ENCODE data around the gene CDK14.

Gene CDK14

GRCh38 chr7:90999989-91000979 is 404.2 kb downstream of the CDK14 start:
- no peak for DNase-seq (ENCODE audit: low read depth in 3 of 3)

- DNase-seq (ENCODE audit: low read depth in 3 of 3): no peak
Measured at GRCh38 chr7:91005024-91005423, 408.9 kb downstream of the CDK14 start.

- DNase-seq (ENCODE audit: low read depth in 3 of 3): no peak
Measured at GRCh38 chr7:91005841-91006240, 409.7 kb downstream of the CDK14 start.

DNA sequence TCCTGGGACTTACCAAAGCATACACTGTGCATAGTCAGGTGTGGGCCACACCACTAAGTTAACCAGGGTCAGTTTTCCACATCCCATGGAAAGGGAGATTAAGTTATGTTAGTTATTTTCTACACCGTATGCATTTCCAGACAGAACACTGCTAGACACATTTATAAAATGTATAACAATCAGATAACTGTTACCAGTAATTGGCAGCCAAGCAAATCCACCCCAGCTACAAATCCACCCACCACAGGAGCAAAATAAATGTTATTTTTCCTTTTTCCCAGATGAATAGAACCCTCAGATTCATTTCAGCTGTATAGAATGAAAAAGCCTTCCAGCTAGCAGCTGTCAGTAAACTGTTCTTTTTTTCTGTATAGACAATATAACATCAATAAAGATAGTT is 411.2 kb downstream of the CDK14 start:
- no peak for DNase-seq (ENCODE audit: low read depth in 3 of 3)

DNA sequence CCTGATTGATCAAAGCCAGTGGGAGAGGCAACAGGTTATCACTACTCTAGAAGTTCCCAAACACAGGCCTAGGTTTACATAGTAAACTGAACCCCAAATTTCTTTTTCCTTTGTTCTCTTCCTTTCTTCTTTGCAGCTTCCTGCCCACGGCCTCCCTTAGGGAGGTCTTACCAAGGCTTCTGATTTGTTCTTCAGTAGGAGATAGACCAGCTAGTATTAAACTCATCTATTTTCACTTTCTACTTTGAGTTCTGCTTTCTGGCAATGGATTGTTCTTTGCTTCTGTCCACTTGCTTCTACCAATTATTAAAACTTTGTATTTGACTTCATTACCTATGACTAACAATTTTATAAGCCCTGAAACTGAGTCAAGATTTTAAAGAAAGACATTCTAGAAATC is 417.0 kb downstream of the CDK14 start:
- DNase-seq (ENCODE audit: low read depth in 3 of 3): no peak

DNA sequence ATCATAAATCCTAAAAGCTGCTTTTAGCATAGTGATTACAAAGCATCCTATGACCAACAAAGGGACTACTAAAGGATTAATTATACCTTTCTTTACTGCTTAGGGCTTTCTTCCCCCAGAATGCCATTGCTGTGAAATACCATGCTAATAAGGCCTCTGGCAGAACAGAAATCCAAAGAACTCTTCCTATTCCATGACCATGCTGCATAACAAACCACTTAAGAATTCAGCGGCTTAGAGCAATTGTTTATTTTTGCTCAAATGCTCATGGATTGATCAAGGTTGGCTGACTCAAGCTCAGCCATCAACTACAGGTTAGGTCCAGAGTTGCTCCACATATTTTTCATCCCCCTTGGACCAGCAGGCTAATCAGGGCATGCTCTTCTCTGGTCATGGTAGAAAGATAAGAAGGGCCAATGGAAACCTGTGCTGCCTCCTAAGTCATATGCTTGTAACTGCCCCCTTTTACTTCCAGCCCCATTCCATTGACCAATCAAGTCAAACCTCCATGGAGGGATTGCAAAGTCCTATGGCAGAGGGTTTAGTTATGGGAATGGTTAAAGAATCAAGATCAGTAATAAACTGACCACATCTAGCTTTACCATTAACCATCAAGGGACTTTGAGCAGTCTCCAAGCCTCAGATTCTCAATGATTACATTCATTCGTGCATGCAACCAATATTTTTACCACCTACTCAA is 423.7 kb downstream of the CDK14 start:
- DNase-seq (ENCODE audit: low read depth in 3 of 3): no peak

GRCh38 chr7:91020636-91021385 is 424.7 kb downstream of the CDK14 start:
- DNase-seq (ENCODE audit: low read depth in 3 of 3): no peak

- DNase-seq (ENCODE audit: low read depth in 3 of 3): no peak
Measured at GRCh38 chr7:91021956-91022355, 425.8 kb downstream of the CDK14 start.

GRCh38 chr7:91025906-91026390 is 429.8 kb downstream of the CDK14 start:
- DNase-seq (ENCODE audit: low read depth in 3 of 3): no peak

DNA sequence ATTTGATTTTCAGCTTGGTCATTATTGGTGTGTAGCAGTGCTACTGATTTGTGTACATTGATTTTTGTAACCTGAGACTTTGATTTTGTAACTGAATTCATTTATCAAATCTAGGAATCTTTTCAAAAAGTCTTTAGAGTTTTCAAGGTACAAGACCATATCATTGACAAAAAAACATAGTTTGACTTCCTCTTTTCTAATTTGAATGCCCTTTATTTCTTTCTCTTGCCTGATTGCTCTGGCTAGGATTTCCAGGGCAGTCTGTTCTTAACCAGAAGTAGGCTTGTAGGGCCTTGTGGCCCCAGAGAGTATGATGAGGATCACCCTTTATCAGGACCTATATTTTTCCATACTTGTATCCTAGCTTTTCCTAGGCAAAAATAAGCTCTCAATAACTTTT is 433.6 kb downstream of the CDK14 start:
- no peak for DNase-seq (ENCODE audit: low read depth in 3 of 3)

GRCh38 chr7:91030680-91031380 is 434.7 kb downstream of the CDK14 start:
- DNase-seq (ENCODE audit: low read depth in 3 of 3): no peak

- no peak for DNase-seq (ENCODE audit: low read depth in 3 of 3)
Measured at GRCh38 chr7:91031757-91032156, 435.6 kb downstream of the CDK14 start.

DNA sequence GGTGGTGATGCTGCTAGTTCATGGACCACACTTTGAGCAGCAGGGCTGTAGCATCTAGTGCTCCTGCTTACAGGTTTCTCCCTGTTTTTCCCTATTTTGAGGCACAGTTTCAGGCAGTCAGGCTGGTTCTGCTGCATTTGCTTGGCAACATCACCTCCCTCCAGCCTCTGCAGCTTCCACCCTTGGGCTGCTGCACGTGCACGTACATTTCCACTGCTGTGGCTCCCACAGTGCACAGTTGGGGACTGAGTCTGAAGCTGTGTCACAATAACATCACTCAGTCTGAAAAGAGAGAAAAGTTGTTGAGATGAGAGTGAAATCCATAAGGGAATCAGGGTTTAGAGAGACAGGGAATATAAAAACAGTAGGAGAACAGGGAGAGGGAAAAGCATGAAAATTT is 437.5 kb downstream of the CDK14 start:
- DNase-seq (ENCODE audit: low read depth in 3 of 3): no peak

- no peak for DNase-seq (ENCODE audit: low read depth in 3 of 3)
Measured at GRCh38 chr7:91034459-91035368, 438.6 kb downstream of the CDK14 start.

- DNase-seq (ENCODE audit: low read depth in 3 of 3): no peak
Measured at GRCh38 chr7:91039033-91039432, 442.9 kb downstream of the CDK14 start.

DNA sequence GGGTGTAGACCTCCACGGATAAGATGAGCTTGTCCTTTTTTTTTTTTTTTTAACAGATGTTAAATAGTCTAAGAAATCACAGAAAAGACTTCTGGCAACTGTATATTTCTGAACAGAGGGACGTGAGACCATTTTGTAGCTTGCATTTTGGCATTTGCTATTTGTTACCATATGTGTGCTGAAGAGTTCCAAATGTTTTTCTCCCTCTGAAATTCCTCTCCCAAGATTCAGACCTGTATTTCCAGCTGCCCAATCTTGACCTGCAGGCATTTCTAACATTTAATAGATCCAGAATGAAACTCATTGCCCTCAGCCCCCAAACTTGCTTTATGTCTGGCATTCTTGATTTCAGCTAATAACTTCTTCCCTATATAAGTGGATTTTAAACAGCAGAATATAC is 445.0 kb downstream of the CDK14 start:
- DNase-seq (ENCODE audit: low read depth in 3 of 3): no peak

- no peak for DNase-seq (ENCODE audit: low read depth in 3 of 3)
Measured at GRCh38 chr7:91041901-91042484, 445.9 kb downstream of the CDK14 start.

DNA sequence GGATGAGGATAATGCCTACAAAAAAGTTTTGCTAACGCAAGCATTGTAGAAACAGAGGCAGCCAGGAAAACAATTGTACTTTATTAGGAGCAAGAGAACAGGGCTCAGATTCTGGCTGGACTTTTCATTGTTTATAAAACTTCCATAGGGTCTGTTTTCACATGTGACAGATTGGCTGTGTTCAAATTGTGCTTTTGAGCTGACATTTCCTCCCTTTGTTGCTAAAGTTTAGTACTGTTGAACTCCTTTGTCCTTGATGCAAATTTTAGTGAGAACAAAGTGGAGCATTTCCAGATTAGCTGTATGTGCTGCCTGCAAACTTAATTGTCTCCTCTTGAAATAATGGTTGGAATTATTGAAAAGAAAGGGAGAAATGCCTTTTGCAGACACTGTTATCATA is 447.1 kb downstream of the CDK14 start:
- no peak for DNase-seq (ENCODE audit: low read depth in 3 of 3)

DNA sequence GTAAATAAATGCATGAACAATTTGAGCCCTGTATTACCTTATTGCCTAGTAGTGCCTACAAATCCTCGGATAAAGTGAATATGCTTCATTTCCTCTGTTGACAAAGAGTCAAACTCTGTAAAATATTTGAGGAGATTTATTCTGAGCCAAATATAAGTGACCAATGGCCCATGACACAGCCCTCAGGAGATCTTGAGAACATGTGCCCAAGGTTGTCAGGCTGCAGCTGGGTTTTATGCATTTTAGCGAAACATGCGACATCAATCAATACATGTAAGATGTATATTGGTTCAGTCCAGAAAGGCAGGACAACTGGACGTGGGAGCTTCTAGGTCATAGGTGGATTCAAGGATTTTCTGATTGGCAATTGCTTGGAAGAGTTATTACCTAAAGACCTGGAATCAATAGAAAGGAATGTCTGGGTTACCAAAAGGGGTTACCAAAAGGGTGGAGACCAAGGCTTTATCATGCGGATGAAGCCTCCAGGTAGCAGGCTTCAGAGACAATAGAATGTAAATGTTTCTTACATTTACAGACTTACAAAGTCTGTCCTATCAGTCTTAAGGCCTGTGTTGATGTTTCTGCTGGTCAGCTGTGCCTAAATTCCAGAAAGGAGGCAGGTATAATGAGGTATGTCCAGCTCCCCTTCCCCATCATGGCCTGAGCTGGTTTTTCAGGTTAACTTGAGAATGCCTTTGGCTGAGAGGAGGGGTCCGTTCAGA is 448.0 kb downstream of the CDK14 start:
- no peak for DNase-seq (ENCODE audit: low read depth in 3 of 3)

Data from stimulated activated CD4-positive, alpha-beta T cell treated with anti-CD3 and anti-CD28 coated beads, TNF-alpha, amount 100 ng/mL, for 4 hours (primary cell).